Measurements from ENCODE around the gene C1QL4.
A peak's percentile ranks its signal among the peaks of the same experiment; 100 is the strongest.
"Not testable (repeated sequence)": the region's sequence is repeated elsewhere in the genome, so short reads cannot be mapped to it uniquely, and the experiment has no call there.

The C1QL4 gene

GRCh38 chr12:49331380-49332222 is 5.4 kb downstream of the C1QL4 start:
- H3K9me3 Mint-ChIP-seq, result no peaks in the 10 kb centered on the region
- peaks cover 1% of the 10 kb centered on the region for H3K4me1 Mint-ChIP-seq
- DNase-seq (ENCODE audit: low spot score in 2 of 2) (no peak), ATAC-seq (peak; percentile 43)
- no peak overlapping the region for H3K27ac Mint-ChIP-seq
- peaks cover 20% of the 10 kb centered on the region for H3K36me3 Mint-ChIP-seq
- no peak overlapping the region for H3K4me3 Mint-ChIP-seq

- Mint-ChIP-seq H3K4me3 (no peak overlapping the region), H3K36me3 (peaks cover 24% of the 10 kb centered on the region), H3K4me1 (no peaks in the 10 kb centered on the region), H3K9me3 (no peaks in the 10 kb centered on the region), H3K27ac (no peak overlapping the region)
- no peak for DNase-seq (ENCODE audit: low spot score in 2 of 2)
- ATAC-seq, result no peak
These were observed 6.2 kb downstream of the C1QL4 start for GRCh38 chr12:49330631-49331379.

- H3K4me1 Mint-ChIP-seq, result no peaks in the 10 kb centered on the region
- DNase-seq (ENCODE audit: low spot score in 2 of 2) (no peak), ATAC-seq (no peak)
- no peak overlapping the region for H3K4me3 Mint-ChIP-seq
- no peaks in the 10 kb centered on the region for H3K9me3 Mint-ChIP-seq
- no peak overlapping the region for H3K27ac Mint-ChIP-seq
- peaks cover 31% of the 10 kb centered on the region for H3K36me3 Mint-ChIP-seq
These were observed 6.9 kb downstream of the C1QL4 start for GRCh38 chr12:49330032-49330619.

GRCh38 chr12:49328816-49329215 is 8.2 kb downstream of the C1QL4 start:
- Mint-ChIP-seq H3K4me3 (no peak overlapping the region), H3K9me3 (no peaks in the 10 kb centered on the region), H3K27ac (no peak overlapping the region), H3K4me1 (peaks cover under 1% of the 10 kb centered on the region), H3K36me3 (peaks cover 40% of the 10 kb centered on the region)
- DNase-seq (ENCODE audit: low spot score in 2 of 2) (no peak), ATAC-seq (no peak)

- Mint-ChIP-seq H3K27ac (no peak overlapping the region), H3K4me3 (no peak overlapping the region), H3K36me3 (peaks cover 40% of the 10 kb centered on the region), H3K9me3 (no peaks in the 10 kb centered on the region), H3K4me1 (peaks cover 10% of the 10 kb centered on the region)
- ATAC-seq (no peak), DNase-seq (ENCODE audit: low spot score in 2 of 2) (no peak)
These were observed 9.1 kb downstream of the C1QL4 start for GRCh38 chr12:49327887-49328286.

- H3K4me3 Mint-ChIP-seq, result no peak overlapping the region
- H3K4me1 Mint-ChIP-seq, result peaks cover 14% of the 10 kb centered on the region
- ATAC-seq, result no peak
- H3K9me3 Mint-ChIP-seq, result no peaks in the 10 kb centered on the region
- DNase-seq (ENCODE audit: low spot score in 2 of 2), result no peak
- peaks cover 40% of the 10 kb centered on the region for H3K36me3 Mint-ChIP-seq
- H3K27ac Mint-ChIP-seq, result no peak overlapping the region
These were observed 9.6 kb downstream of the C1QL4 start for GRCh38 chr12:49327368-49327767.

GRCh38 chr12:49325606-49326005 is 11.4 kb downstream of the C1QL4 start:
- peak overlapping the region; percentile 40 for H3K27ac Mint-ChIP-seq
- ATAC-seq (no peak), DNase-seq (ENCODE audit: low spot score in 2 of 2) (no peak)
- no peaks in the 10 kb centered on the region for H3K9me3 Mint-ChIP-seq
- peaks cover 34% of the 10 kb centered on the region for H3K36me3 Mint-ChIP-seq
- H3K4me1 Mint-ChIP-seq, result peaks cover 27% of the 10 kb centered on the region
- H3K4me3 Mint-ChIP-seq, result no peak overlapping the region

GRCh38 chr12:49323524-49324097 is 13.4 kb downstream of the C1QL4 start:
- Mint-ChIP-seq H3K4me1 (peaks cover 33% of the 10 kb centered on the region), H3K4me3 (peak overlapping the region; percentile 92), H3K9me3 (no peaks in the 10 kb centered on the region), H3K27ac (peak overlapping the region; percentile 94), H3K36me3 (peaks cover 27% of the 10 kb centered on the region)
- DNase-seq (ENCODE audit: low spot score in 2 of 2), result no peak
- ATAC-seq, result no peak

GRCh38 chr12:49322708-49323523 is 14.1 kb downstream of the C1QL4 start, which contains the start of gene TROAP:
Gene TROAP, plus strand, starts transcription at chr12:49323255. Its CDS starts 354 bp downstream, at chr12:49323609.
- Mint-ChIP-seq H3K4me1 (peaks cover 33% of the 10 kb centered on the region), H3K4me3 (peak within 1 kb of the TSS; percentile 92), H3K36me3 (peaks cover 24% of the 10 kb centered on the region)

GRCh38 chr12:49322367-49322707 is 14.7 kb downstream of the C1QL4 start:
- Mint-ChIP-seq H3K4me1 (peaks cover 33% of the 10 kb centered on the region), H3K27ac (peak overlapping the region; percentile 94), H3K36me3 (peaks cover 20% of the 10 kb centered on the region), H3K4me3 (peak overlapping the region; percentile 92), H3K9me3 (no peaks in the 10 kb centered on the region)
- ATAC-seq, result no peak
- no peak for DNase-seq (ENCODE audit: low spot score in 2 of 2)

More at GRCh38 chr12:49322708-49323523, 14.1 kb downstream of the C1QL4 start, which contains the start of gene TROAP:
- ATAC-seq, result peak; percentile 98
- Mint-ChIP-seq H3K9me3 (no peaks in the 10 kb centered on the region), H3K27ac (peak within 1 kb of the TSS; percentile 94)
- DNase-seq (ENCODE audit: low spot score in 2 of 2), result peak; percentile 89 to 97

- peaks cover 33% of the 10 kb centered on the region for H3K4me1 Mint-ChIP-seq
- ATAC-seq, H3K27ac Mint-ChIP-seq: not testable (repeated sequence)
These were observed 16.4 kb downstream of the C1QL4 start for GRCh38 chr12:49320411-49321103.

GRCh38 chr12:49317118-49317517 is 19.9 kb downstream of the C1QL4 start:
- not testable (repeated sequence) for H3K27ac Mint-ChIP-seq; H3K9me3 Mint-ChIP-seq; H3K36me3 Mint-ChIP-seq; H3K4me3 Mint-ChIP-seq; ATAC-seq; DNase-seq (ENCODE audit: low spot score in 2 of 2)
- peaks cover 16% of the 10 kb centered on the region for H3K4me1 Mint-ChIP-seq

More at GRCh38 chr12:49320411-49321103, 16.4 kb downstream of the C1QL4 start:
- not testable (repeated sequence) for H3K9me3 Mint-ChIP-seq; DNase-seq (ENCODE audit: low spot score in 2 of 2)
- Mint-ChIP-seq H3K4me3 (peak overlapping the region; percentile 92), H3K36me3 (peaks cover 14% of the 10 kb centered on the region)

- Mint-ChIP-seq H3K27ac (no peak overlapping the region), H3K4me3 (no peak overlapping the region), H3K36me3 (no peaks in the 10 kb centered on the region), H3K9me3 (no peaks in the 10 kb centered on the region), H3K4me1 (no peaks in the 10 kb centered on the region)
- DNase-seq (ENCODE audit: low spot score in 2 of 2) (no peak), ATAC-seq (no peak)
These were observed 22.2 kb downstream of the C1QL4 start for GRCh38 chr12:49314811-49315210.

GRCh38 chr12:49310451-49311000 is 26.5 kb downstream of the C1QL4 start:
- not testable (repeated sequence) for ATAC-seq; H3K36me3 Mint-ChIP-seq; H3K9me3 Mint-ChIP-seq; DNase-seq (ENCODE audit: low spot score in 2 of 2); H3K4me3 Mint-ChIP-seq; H3K4me1 Mint-ChIP-seq; H3K27ac Mint-ChIP-seq
